ENCODE results near the gene HES5. TPM values are rescaled to one million over a fixed set of nuclear protein-coding genes. Genes with fewer than 3 reads are reported as not detected.

Gene HES5
- polyA plus RNA-seq, 1 of the 3 experiments (the other 2 are of a cell fraction): 0.03 TPM

GRCh38 chr1:2558861-2559260 is 28.8 kb upstream of the HES5 start:
- Histone ChIP-seq H3K36me3 (replicated peaks in 1 of 2; ENCODE audit: control insufficient read depth in 1 of 2, insufficient read depth in 2 of 2, low read length in 1 of 2) (no peaks in the 10 kb centered on the region), H3K4me1 (ENCODE audit: control insufficient read depth in 1 of 2, insufficient read depth in 2 of 2, low read depth in 1 of 2, low read length in 1 of 2) (peaks cover 0 to 4% of the 10 kb centered on the region in 2 experiments; a peak in 1 of 4 replicates), H3K9me2 (no peaks in the 10 kb centered on the region), H3K4me2 (no peak overlapping the region), H2AFZ (ENCODE audit: low read depth) (no peak overlapping the region), H3K27ac (ENCODE audit: low read depth in 2 of 2, low read length in 1 of 2) (no peak overlapping the region), H3F3A (replicated peaks; ENCODE audit: insufficient read depth) (no peaks in the 10 kb centered on the region), H4K20me1 (ENCODE audit: insufficient read depth) (no peaks in the 10 kb centered on the region), H3K4me3 (ENCODE audit: low read depth in 2 of 2, low read length in 1 of 2) (no peak overlapping the region), H3K27me3 (ENCODE audit: insufficient read depth) (no peaks in the 10 kb centered on the region), H3K79me2 (ENCODE audit: insufficient read depth) (no peaks in the 10 kb centered on the region), H3K9me3 (no peaks in the 10 kb centered on the region), H3K9ac (no peak overlapping the region)
- POLR2A ChIA-PET: interaction anchor here (1.4 kb wide), 1 partner anchor 26 kb away, joined by 4 read pairs; no protein-coding TSS in a partner anchor
- CTCF ChIA-PET: interaction anchor here (0.6 to 2.6 kb wide), 2 partner anchors 11 to 987 kb away, joined by 3 to 13 read pairs; no protein-coding TSS in a partner anchor
- DNase-seq: no peak
- TF ChIP-seq RFX5 (IDR thresholded peaks at IDR 0.05; ENCODE audit: low read length) (no peak), RXRA (IDR thresholded peaks at IDR 0.05; ENCODE audit: borderline replicate concordance, low read depth) (no peak), USF1 (IDR thresholded peaks at IDR 0.05; ENCODE audit: borderline replicate concordance, low read depth) (no peak), RAD21 (IDR thresholded peaks at IDR 0.05; ENCODE audit: low read length) (no peak), POLR2AphosphoS5 (IDR thresholded peaks at IDR 0.05; ENCODE audit: low read depth, low read length) (no peak), MAX (IDR thresholded peaks at IDR 0.05; ENCODE audit: low read depth) (no peak), FOXJ3 (CRISPR knock-in tag; IDR thresholded peaks at IDR 0.05) (no peak), TAF1 (IDR thresholded peaks at IDR 0.05; ENCODE audit: borderline replicate concordance, low read depth, low read length) (no peak), GATA2 (CRISPR knock-in tag; IDR thresholded peaks at IDR 0.05) (no peak), YY1 (IDR thresholded peaks at IDR 0.05; ENCODE audit: low read depth) (no peak)
- WGBS (ENCODE audit: low lambda C conversion rate): no CpG with 5 or more reads among the region's 6 CpGs

GRCh38 chr1:2558420-2558819 is 28.4 kb upstream of the HES5 start:
- POLR2A ChIA-PET: interaction anchor here (1.4 kb wide), 1 partner anchor 27 kb away, joined by 4 read pairs; no protein-coding TSS in a partner anchor
- no peaks in the 10 kb centered on the region for H3K36me3 ChIP-seq (replicated peaks in 1 of 2; ENCODE audit: control insufficient read depth in 1 of 2, insufficient read depth in 2 of 2, low read length in 1 of 2)
- no peak overlapping the region for H3K9ac ChIP-seq
- no peak overlapping the region for H2AFZ ChIP-seq (ENCODE audit: low read depth)
- H3F3A ChIP-seq (replicated peaks; ENCODE audit: insufficient read depth): no peaks in the 10 kb centered on the region
- H3K4me1 ChIP-seq (ENCODE audit: control insufficient read depth in 1 of 2, insufficient read depth in 2 of 2, low read depth in 1 of 2, low read length in 1 of 2): peaks cover 0 to 4% of the 10 kb centered on the region in 2 experiments; a peak in 1 of 4 replicates
- H3K27ac ChIP-seq (ENCODE audit: low read depth in 2 of 2, low read length in 1 of 2): no peak overlapping the region
- no peak for DNase-seq
- no peaks in the 10 kb centered on the region for H3K9me2 ChIP-seq
- H3K4me2 ChIP-seq: no peak overlapping the region
- H3K4me3 ChIP-seq (ENCODE audit: low read depth in 2 of 2, low read length in 1 of 2): no peak overlapping the region
- no peaks in the 10 kb centered on the region for H3K27me3 ChIP-seq (ENCODE audit: insufficient read depth)
- no peaks in the 10 kb centered on the region for H3K79me2 ChIP-seq (ENCODE audit: insufficient read depth)
- 57% methylated on average over 5 of the region's 12 CpGs for WGBS (ENCODE audit: low lambda C conversion rate)
- CTCF ChIA-PET: interaction anchor here (0.6 to 2.6 kb wide), 2 partner anchors 11 to 986 kb away, joined by 3 to 13 read pairs; no protein-coding TSS in a partner anchor
- H3K9me3 ChIP-seq: no peaks in the 10 kb centered on the region
- no peaks in the 10 kb centered on the region for H4K20me1 ChIP-seq (ENCODE audit: insufficient read depth)
- no peak for TF ChIP-seq USF2 (IDR thresholded peaks at IDR 0.05; ENCODE audit: borderline replicate concordance, low read depth, low read length)
- no peak for TF ChIP-seq TCF12 (IDR thresholded peaks at IDR 0.05)
- TF ChIP-seq JUND (IDR thresholded peaks at IDR 0.05): no peak
- no peak for TF ChIP-seq CHD2 (IDR thresholded peaks at IDR 0.05; ENCODE audit: low read length, partially characterized antibody)
- TF ChIP-seq NFIC (IDR thresholded peaks at IDR 0.05; ENCODE audit: borderline replicate concordance): no peak
- no peak for TF ChIP-seq MXI1 (IDR thresholded peaks at IDR 0.05; ENCODE audit: low read depth, low read length)
- TF ChIP-seq TEAD4 (IDR thresholded peaks at IDR 0.05; ENCODE audit: borderline replicate concordance, insufficient read depth): no peak
- no peak for TF ChIP-seq EZH2phosphoT487 (IDR thresholded peaks at IDR 0.05; ENCODE audit: borderline replicate concordance, low read depth)
- TF ChIP-seq CTCF (IDR thresholded peaks at IDR 0.05): no peak
- TF ChIP-seq USF1 (IDR thresholded peaks at IDR 0.05; ENCODE audit: borderline replicate concordance, low read depth): no peak
- no peak for TF ChIP-seq REST (IDR thresholded peaks at IDR 0.05; ENCODE audit: low read depth, low read length)

Measured in SK-N-SH (cell line).